ENCODE results near the gene C9orf153. TPM values are rescaled to one million over a fixed set of nuclear protein-coding genes. Genes with fewer than 3 reads are reported as not detected.

The C9orf153 gene
- total RNA-seq, 1 experiment from 2014 or later = not detected

GRCh38 chr9:86300701-86301100, 41.2 kb upstream of the C9orf153 start:
- ChIA-PET RAD21 (ENCODE audit: low non-redundant PET in 1 of 2, low total read pairs in 2 of 2, uncharacterized antibody in 2 of 2, unreplicated experiment in 2 of 2) (no interaction called here), POLR2A (no interaction called here), CTCF (interaction anchor here (0.5 kb wide), 1 partner anchor 65 kb away, joined by 4 read pairs; no protein-coding TSS in a partner anchor)
- Histone ChIP-seq H3K27ac (ENCODE audit: low read depth, low read length) (no peak overlapping the region), H4K20me1 (ENCODE audit: insufficient read depth) (no peaks in the 10 kb centered on the region), H3K36me3 (ENCODE audit: control insufficient read depth in 1 of 2, insufficient read depth in 2 of 2, low read length in 2 of 2) (peaks cover 16 to 33% of the 10 kb centered on the region in 2 experiments; a peak in 3 of 4 replicates), H3K9me2 (ENCODE audit: insufficient read depth) (no peaks in the 10 kb centered on the region), H3K4me2 (ENCODE audit: low read length) (no peak overlapping the region), H3K9ac (ENCODE audit: low read length) (no peak overlapping the region), H3K27me3 (ENCODE audit: insufficient read depth, low read length) (no peaks in the 10 kb centered on the region), H3K9me3 (ENCODE audit: control insufficient read depth in 1 of 2, insufficient read depth in 1 of 2, low read depth in 1 of 2, low read length in 2 of 2) (no peaks in the 10 kb centered on the region), H3K4me3 (replicated peaks in 1 of 2; ENCODE audit: low read depth in 1 of 2, low read length in 2 of 2) (no peak overlapping the region), H3K4me1 (ENCODE audit: control insufficient read depth in 1 of 2, insufficient read depth in 2 of 2, low read length in 2 of 2) (peaks cover 2 to 7% of the 10 kb centered on the region in 2 experiments; a peak in 3 of 4 replicates), H3K79me2 (ENCODE audit: insufficient read depth, low read length) (no peaks in the 10 kb centered on the region), H2AFZ (ENCODE audit: low read depth, low read length, poor library complexity, severe bottlenecking) (no peak overlapping the region)
- BruUV-seq (replicated peaks) = no TSS peak
- intact Hi-C loops (cut with micrococcal nuclease) = no loop called here
- no peak for TF ChIP-seq ATF3 (IDR thresholded peaks at IDR 0.05)
- no peak for TF ChIP-seq CBX3 (IDR thresholded peaks at IDR 0.05; ENCODE audit: low read depth)
- no peak for TF ChIP-seq RAD21 (IDR thresholded peaks at IDR 0.05; ENCODE audit: low read depth)
- TF ChIP-seq SP1 (IDR thresholded peaks at IDR 0.05; ENCODE audit: low read depth) = no peak
- TF ChIP-seq TCF7L2 (IDR thresholded peaks at IDR 0.05; ENCODE audit: borderline replicate concordance, extremely low read depth, insufficient read depth, insufficient read length) = no peak
- TF ChIP-seq, protein P1, sequence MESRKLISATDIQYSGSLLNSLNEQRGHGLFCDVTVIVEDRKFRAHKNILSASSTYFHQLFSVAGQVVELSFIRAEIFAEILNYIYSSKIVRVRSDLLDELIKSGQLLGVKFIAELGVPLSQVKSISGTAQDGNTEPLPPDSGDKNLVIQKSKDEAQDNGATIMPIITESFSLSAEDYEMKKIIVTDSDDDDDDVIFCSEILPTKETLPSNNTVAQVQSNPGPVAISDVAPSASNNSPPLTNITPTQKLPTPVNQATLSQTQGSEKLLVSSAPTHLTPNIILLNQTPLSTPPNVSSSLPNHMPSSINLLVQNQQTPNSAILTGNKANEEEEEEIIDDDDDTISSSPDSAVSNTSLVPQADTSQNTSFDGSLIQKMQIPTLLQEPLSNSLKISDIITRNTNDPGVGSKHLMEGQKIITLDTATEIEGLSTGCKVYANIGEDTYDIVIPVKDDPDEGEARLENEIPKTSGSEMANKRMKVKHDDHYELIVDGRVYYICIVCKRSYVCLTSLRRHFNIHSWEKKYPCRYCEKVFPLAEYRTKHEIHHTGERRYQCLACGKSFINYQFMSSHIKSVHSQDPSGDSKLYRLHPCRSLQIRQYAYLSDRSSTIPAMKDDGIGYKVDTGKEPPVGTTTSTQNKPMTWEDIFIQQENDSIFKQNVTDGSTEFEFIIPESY (IDR thresholded peaks at IDR 0.05; ENCODE audit: extremely low read depth, insufficient replicate concordance, low read length) = no peak
- no peak for TF ChIP-seq SRF (IDR thresholded peaks at IDR 0.05; ENCODE audit: low read depth)
- no peak for TF ChIP-seq POLR2A (IDR thresholded peaks at IDR 0.05; ENCODE audit: borderline replicate concordance, extremely low read depth, insufficient read depth, insufficient read length)
- TF ChIP-seq ELF1 (IDR thresholded peaks at IDR 0.05; ENCODE audit: borderline replicate concordance, low read depth) = no peak
- TF ChIP-seq CTCF (IDR thresholded peaks at IDR 0.05 in 2 of 3, conservative IDR thresholded peaks at IDR 0.05 in 1 of 3; ENCODE audit: borderline replicate concordance in 1 of 3, insufficient read depth in 1 of 3, low read depth in 2 of 3, low read length in 2 of 3) = no peak
- no peak for TF ChIP-seq YY1 (IDR thresholded peaks at IDR 0.05; ENCODE audit: extremely low read depth, insufficient replicate concordance, low read depth, low read length)
- no peak for TF ChIP-seq EZH2phosphoT487 (IDR thresholded peaks at IDR 0.05; ENCODE audit: borderline replicate concordance)
- no peak for TF ChIP-seq MAX (IDR thresholded peaks at IDR 0.05)
- TF ChIP-seq, protein P2, sequence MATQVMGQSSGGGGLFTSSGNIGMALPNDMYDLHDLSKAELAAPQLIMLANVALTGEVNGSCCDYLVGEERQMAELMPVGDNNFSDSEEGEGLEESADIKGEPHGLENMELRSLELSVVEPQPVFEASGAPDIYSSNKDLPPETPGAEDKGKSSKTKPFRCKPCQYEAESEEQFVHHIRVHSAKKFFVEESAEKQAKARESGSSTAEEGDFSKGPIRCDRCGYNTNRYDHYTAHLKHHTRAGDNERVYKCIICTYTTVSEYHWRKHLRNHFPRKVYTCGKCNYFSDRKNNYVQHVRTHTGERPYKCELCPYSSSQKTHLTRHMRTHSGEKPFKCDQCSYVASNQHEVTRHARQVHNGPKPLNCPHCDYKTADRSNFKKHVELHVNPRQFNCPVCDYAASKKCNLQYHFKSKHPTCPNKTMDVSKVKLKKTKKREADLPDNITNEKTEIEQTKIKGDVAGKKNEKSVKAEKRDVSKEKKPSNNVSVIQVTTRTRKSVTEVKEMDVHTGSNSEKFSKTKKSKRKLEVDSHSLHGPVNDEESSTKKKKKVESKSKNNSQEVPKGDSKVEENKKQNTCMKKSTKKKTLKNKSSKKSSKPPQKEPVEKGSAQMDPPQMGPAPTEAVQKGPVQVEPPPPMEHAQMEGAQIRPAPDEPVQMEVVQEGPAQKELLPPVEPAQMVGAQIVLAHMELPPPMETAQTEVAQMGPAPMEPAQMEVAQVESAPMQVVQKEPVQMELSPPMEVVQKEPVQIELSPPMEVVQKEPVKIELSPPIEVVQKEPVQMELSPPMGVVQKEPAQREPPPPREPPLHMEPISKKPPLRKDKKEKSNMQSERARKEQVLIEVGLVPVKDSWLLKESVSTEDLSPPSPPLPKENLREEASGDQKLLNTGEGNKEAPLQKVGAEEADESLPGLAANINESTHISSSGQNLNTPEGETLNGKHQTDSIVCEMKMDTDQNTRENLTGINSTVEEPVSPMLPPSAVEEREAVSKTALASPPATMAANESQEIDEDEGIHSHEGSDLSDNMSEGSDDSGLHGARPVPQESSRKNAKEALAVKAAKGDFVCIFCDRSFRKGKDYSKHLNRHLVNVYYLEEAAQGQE (IDR thresholded peaks at IDR 0.05; ENCODE audit: low read depth) = no peak
- DNase-seq (ENCODE audit: low read depth, low spot score) = no peak
- ATAC-seq = no peak

Measured in HCT116 (cell line).